GM18505 (cell line): ENCODE data around the gene CDHR5.

ENCODE experiments used
- ATAC-seq: cut with Tn5 transposase; IDR thresholded peaks from one replicate; pipeline ENCODE4 v1.9.1; 2021; ENCODE audit not compliant: unreplicated experiment
- POLR2A ChIP-seq: IDR thresholded peaks from 4 replicates; pipeline ENCODE4 v1.6.1; 2011; ENCODE audit warnings: borderline replicate concordance; ENCODE audit not compliant: insufficient read depth, insufficient read length; ENCODE audit errors: extremely low read depth

Gene CDHR5

GRCh38 chr11:638631-639331 lies 14.0 kb upstream of the CDHR5 start:
- no peak for TF ChIP-seq POLR2A
- ATAC-seq = no peak

DNA sequence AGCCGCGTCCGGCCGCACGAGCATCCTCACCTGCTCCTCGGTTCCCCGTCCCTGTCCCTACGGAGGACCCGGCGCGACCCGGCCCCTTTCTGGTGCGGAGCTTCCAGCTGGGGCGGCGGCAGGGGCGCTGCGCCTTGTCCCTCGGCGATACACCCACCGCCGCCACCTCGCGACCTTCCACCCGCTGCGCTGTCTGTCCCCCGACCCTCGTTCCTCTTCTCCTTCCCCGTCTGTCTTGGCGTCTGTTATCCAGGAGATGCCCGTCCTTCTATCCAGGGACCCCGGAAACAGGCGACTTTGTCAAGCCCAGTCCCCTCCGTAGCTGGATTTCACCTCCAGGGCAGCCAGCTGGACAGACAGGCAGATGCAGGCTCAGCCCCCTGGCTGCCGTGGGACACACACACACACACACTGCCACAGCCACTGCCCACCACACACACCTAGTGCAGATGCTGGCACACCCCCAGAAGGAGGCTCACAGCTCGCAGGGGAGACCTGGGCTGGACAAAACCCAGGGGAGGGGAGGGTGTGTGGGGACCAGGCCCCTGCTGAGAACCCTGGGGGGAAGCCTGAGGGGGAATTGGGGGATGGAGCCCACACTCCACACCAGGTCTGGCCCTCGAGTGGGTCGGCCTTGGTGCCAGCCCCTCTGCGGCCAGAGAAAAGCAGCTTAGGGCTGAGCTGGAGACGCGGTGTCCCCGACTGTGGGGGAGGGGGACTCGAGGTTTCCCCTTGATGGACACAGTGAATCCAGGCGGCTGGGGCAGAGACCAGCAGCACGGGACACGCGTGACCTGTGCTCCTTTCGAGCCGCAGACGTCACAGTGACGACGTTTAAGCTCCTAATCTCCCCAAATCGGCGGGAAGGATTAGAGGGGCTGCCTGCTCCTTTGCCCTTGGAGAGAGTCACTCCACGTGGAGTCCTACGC lies 13.1 kb upstream of the CDHR5 start:
- no peak for TF ChIP-seq POLR2A
- ATAC-seq = no peak

DNA sequence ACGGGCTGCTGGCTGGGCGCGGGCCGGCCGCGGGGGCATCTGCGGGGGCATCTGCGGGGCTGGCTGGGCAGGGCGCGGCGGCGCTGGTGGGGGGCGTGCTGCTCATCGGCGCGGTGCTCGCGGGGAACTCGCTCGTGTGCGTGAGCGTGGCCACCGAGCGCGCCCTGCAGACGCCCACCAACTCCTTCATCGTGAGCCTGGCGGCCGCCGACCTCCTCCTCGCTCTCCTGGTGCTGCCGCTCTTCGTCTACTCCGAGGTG lies 12.5 kb upstream of the CDHR5 start:
- ATAC-seq = no peak
- no peak for TF ChIP-seq POLR2A

- no peak for TF ChIP-seq POLR2A
- no peak for ATAC-seq
Measured at GRCh38 chr11:636511-637332, 12.0 kb upstream of the CDHR5 start, which contains the start of gene DRD4. DRD4 (plus strand) TSS chr11:637269; CDS start chr11:637305, 36 bp downstream.

GRCh38 chr11:635945-636510 lies 11.3 kb upstream of the CDHR5 start:
- no peak for TF ChIP-seq POLR2A
- ATAC-seq = no peak

- no peak for TF ChIP-seq POLR2A
- no peak for ATAC-seq
Measured at GRCh38 chr11:630871-631270, 6.1 kb upstream of the CDHR5 start.

DNA sequence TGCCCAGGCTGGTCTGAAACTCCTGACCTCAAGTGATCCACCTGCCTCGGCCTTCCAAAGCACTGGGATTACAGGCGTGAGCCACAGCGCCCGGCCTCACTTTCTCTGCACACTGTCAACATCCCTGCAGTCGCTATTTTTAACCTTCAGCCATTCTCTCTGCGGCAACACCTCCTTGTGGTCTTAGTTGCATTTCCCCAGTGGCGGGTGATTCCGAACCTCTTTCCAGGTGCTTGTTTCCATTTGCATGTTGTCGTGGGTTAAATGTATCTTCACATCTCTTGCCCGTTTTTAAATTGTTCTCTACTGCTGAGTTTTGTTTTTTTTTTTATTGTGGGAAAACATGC lies 4.5 kb upstream of the CDHR5 start:
- TF ChIP-seq POLR2A = no peak
- ATAC-seq = no peak

DNA sequence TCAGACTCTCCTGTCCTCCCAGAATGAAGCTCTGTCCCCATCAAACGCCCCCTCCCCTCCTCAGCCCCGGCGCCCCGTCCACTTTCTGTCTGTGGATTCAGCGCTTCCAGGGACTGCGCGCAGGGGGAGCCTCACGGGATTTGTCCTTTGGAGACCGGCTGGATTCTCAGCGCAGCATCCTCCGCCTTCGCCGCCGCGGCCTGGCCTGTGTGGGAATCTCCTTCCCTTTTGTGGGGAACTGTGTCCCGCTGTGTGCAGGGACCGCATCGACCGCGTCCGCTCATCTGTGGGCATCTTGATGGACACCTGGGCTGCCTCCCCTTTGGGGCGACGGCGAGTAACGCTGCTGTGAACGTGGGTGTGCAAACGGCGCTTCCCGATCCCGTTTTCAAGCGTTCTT lies 3.3 kb upstream of the CDHR5 start:
- ATAC-seq = no peak
- no peak for TF ChIP-seq POLR2A

DNA sequence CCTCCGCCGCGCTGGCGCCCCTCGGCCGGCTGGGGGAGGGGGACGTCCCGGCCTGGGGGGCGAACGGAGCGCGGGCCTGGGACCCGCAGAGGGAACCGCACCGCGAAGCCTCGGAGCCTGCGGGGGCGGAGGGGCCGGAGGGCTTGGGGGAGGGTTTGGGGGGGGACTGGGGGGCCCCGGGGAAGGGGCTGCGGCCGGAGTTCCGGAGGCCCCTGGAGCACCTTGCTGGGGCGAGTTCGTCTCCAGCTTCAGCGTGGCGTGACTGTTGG lies 2.5 kb upstream of the CDHR5 start:
- TF ChIP-seq POLR2A = no peak
- ATAC-seq = no peak

DNA sequence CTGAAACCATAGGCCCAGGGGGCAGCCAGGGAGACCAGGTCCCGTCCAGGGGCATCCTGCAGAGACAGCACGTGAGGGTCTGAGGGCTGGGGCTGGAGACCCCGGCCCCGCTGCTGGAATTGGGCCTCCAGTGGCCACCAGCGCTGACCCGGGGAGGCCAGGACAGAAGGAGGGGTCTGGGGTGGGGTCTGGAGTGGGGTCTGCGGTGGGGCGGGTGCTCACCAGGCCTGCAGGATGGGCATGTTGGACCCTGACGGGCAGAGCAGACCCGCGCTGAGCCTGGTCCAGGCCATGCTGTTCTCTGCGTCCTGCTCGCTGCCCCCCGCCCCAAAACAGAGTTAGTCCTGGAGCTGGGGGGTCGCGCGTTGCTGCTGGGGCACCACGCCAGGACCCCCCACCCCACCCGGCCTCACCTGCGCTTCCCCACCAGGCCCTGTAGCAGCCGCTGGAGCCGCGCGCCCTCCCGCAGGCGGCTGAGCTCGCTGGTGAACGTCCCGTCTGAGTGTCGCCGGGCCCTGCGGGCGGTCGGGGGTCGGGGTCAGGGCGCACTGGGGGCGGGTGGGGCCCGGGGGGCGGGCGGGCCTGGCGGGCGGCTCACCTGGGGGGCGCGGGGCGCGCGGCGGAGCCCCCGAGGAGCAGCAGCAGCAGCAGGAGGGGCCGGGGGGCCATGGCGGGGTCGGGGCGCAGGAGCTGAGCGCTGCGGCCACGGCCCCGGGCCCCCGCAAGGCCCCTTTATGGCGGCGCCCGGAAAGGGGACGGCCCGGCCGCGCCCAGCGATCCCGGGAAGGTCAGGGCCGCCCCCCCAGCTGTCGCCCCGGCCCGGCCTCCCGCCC lies 1.9 kb upstream of the CDHR5 start, which contains the start of gene SCT:
SCT (minus strand) TSS at position 707 of the 833 bp plus-strand sequence; CDS start at position 669, 38 bp downstream.
- ATAC-seq = no peak
- no peak for TF ChIP-seq POLR2A

- no peak for TF ChIP-seq POLR2A
- ATAC-seq = no peak
Measured at GRCh38 chr11:625636-626268, 997 bp upstream of the CDHR5 start.
